Hematopoietic multipotent progenitor cell treated with erythropoietin and hydrocortisone succinate and interleukin-3 and kit ligand, for 6 days (in vitro differentiated cells): Measurements from ENCODE around the gene PML.
"Not testable (repeated sequence)": the region's sequence is repeated elsewhere in the genome, so short reads cannot be mapped to it uniquely, and the experiment has no call there.

Source experiments
- DNase-seq: peaks from one replicate; pipeline ENCODE4 v3.0.0-alpha.2; 2015

Gene PML

DNA sequence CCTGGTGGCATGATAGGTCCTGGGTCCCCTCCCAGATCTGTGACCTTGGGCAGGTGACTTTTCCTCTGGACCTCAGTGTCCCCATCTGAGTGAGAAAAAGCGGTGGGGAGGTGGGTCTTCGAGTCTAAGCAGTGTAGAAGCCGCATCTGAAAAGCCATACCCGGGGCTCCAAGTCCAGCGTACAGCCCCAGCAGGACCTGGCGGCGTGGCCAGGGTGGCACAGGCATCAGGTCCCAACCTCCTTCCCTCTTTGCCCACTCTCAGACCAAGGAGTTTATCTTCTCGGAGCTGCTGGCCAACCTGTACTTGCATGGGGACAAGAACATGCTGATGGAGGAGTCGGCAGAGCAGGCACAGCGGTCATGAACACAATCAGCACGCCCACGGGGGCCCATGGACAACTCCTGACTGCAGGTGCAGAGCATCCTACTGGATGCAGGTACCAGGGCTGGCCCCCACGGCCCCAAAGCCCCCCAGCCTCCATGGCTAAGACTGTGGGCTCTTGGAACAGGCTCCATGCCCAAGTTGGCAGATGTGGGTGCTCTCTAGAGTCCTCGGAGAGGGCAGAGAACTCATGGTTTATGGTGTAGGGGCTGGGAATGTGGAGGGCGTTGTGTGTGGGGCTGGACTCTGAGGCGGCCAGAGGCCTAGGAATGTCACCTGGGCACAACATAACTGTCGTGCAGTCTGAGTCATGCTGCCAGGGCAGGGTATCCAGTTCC is 69.1 kb downstream of the PML start:
- not testable (repeated sequence) for DNase-seq

GRCh38 chr15:74064183-74064582 is 69.7 kb downstream of the PML start:
- DNase-seq: not testable (repeated sequence)

- DNase-seq: not testable (repeated sequence)
Observed at GRCh38 chr15:74064822-74065221, 70.3 kb downstream of the PML start.

GRCh38 chr15:74065684-74066411 is 71.3 kb downstream of the PML start:
- DNase-seq: not testable (repeated sequence)

GRCh38 chr15:74071645-74072044 is 77.1 kb downstream of the PML start:
- not testable (repeated sequence) for DNase-seq

DNA sequence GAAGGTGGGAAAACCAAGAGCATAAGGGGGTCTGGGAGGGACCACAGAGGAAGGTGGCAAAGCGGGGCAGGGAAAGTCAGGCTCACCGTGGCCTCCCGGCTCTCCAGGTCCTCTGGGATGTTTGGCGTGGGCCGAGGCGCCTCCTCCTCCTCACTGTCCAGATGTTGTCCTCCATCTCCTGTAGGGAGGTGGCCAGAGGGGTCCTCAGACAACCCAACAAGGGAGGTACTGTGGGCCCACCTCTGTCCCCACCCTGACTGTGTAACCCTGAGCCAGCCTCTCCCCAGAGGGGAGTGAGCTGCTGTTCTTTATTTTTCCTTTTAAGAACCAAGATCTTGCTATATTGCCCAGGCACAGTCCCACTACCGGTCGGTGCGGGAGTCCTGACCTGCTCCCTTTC is 77.6 kb downstream of the PML start:
- DNase-seq: not testable (repeated sequence)

DNA sequence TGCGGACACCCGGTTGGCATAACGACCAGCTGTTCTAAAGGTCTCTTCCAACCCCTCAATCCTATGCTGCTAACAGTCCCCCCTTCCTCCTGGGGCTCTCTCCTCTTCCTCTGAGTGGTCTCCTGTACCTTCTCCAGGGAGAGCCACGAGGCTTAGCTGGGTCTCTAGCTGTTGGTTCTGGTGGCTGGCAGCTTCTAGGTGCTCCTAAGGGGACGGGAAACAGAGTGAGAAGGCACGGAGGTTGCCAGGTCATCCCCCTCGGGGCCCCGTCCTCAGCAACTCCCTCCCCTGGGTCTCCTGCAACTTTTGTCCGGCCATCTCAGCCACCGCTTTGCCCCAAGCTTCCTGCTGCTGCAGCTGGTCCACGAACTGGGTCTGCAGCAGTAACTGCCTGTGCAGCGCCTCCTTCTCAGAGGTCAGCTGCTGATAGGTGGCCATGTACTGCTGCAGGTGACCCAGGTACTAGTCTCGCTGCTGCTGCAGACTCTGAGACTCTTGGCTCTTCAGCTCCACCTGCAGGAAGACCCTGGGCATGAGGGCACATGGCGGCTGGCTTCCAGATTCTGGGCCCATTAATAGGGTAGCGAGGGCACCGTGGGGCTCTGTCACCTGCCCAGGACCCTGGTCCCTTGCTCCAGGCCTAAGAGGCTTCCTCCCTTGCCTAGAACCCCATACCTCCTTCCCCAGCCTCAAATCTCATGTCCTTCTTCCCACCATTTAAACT is 78.3 kb downstream of the PML start:
- not testable (repeated sequence) for DNase-seq

- not testable (repeated sequence) for DNase-seq
Observed at GRCh38 chr15:74075781-74076180, 81.3 kb downstream of the PML start.

GRCh38 chr15:74082450-74082849 is 87.9 kb downstream of the PML start, which contains the start of gene GOLGA6A:
TSS of gene GOLGA6A (minus strand) at chr15:74082550. CDS start at chr15:74082509, 41 bp downstream.
- not testable (repeated sequence) for DNase-seq

DNA sequence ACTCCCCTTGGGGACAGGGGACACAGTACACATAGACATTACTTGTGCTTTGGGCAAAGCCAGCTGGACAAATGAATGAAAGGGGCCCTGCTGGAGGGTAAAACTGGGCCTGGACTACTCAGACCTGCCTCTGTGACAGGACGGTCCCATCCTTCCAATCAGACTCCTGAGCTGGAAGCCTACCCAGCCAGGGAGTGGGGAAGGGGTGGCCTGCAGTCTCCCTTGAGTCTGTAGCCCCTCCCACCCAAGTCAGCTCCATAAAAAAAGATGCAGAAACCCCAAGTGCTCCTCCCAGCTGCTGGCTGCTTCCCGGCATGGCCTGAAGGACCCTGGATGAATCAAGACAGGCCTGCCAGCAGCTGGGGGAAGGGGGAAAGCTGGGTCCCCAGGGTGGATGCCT is 100.1 kb downstream of the PML start:
- DNase-seq: not testable (repeated sequence)

GRCh38 chr15:74095610-74096009 is 101.1 kb downstream of the PML start:
- DNase-seq: not testable (repeated sequence)

DNA sequence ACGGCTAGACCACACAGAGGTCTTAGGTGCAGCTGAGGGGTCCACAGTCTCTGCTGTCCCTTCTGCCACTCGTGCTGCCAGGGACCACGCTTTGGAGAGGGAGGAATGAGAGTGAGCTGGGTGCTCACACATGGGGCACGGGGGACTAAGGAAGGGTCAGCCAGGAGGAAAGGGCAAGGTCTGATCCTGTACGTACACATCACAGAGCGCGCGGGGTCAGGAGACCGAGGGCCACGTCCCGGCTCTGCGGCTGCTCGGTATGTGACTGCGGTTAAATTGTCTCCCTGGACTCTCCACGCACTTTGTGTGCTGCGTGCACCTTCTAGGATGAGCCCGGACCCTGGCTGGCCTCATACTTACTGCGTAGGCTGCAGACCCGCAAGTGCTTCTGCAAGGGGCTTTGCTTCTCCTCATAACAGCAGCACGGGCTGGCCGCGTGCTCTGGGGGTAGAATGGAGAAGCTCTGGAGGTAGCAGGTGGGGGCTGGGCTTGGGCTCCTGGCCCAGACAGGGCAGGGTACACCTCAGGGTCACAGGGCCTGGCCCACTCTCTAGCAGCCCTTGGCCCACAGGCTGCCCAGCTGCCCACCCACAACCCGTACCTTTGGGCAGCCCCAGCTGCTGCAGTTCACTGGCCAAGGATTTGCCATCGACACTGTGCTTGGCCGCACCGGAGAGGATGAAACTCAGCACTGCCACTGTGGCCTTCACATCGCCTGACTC is 102.4 kb downstream of the PML start:
- DNase-seq: not testable (repeated sequence)
